ENCODE measurements around the gene KCNC2.

- TF ChIP-seq CTCF (IDR thresholded peaks at IDR 0.05; ENCODE audit: low read depth, low read length, poor library complexity, severe bottlenecking) (no peak), EZH2phosphoT487 (IDR thresholded peaks at IDR 0.05; ENCODE audit: borderline replicate concordance, low read length) (no peak)
Observed at GRCh38 chr12:75257510-75257909, 47.9 kb upstream of the KCNC2 start.
